ENCODE data around the gene CAMK1D. TPM values are rescaled to one million over a fixed set of nuclear protein-coding genes. Genes with fewer than 3 reads are reported as not detected.

The CAMK1D gene
- total RNA-seq, 2 experiments from 2014 or later = 28.8 to 35.3 TPM

DNA sequence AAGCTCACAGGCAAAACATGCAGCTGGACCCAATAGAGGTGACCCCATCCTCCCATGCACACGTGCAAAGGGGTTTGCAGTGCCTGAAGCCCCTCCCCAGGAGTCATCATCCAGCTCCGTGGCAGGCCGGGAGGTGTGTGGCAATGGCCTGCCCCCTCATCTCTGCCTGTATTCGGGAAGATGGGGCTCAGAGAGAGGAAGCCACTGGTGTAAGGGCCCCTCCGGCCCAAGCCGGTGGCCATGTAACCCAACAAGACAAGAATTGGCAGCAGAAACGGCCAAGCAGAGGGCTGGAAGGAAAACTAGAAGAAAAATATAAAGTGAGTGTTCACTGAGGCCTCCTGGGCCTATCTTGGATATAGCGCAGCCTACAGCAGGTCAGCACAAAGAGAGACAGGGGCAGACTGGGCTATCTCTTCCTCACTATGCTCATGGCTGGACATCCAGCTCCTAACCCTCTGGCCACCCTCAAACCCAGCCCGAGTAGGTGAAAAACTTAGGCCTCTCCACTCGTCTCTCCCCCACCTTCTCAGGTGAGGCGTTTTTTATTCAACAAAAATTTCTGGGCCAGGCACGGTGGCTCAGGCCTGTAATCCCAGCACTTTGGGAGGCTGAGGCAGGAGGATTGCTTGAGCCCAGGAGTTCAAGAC lies 494.1 kb downstream of the CAMK1D start:
- intact Hi-C loops (cut with DNase I, micrococcal nuclease) = no loop called here
- TF ChIP-seq, protein P1, sequence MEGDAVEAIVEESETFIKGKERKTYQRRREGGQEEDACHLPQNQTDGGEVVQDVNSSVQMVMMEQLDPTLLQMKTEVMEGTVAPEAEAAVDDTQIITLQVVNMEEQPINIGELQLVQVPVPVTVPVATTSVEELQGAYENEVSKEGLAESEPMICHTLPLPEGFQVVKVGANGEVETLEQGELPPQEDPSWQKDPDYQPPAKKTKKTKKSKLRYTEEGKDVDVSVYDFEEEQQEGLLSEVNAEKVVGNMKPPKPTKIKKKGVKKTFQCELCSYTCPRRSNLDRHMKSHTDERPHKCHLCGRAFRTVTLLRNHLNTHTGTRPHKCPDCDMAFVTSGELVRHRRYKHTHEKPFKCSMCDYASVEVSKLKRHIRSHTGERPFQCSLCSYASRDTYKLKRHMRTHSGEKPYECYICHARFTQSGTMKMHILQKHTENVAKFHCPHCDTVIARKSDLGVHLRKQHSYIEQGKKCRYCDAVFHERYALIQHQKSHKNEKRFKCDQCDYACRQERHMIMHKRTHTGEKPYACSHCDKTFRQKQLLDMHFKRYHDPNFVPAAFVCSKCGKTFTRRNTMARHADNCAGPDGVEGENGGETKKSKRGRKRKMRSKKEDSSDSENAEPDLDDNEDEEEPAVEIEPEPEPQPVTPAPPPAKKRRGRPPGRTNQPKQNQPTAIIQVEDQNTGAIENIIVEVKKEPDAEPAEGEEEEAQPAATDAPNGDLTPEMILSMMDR (IDR thresholded peaks at IDR 0.05) = no peak
- ATAC-seq (ENCODE audit: poor library complexity) (no peak), DNase-seq (no peak)
- Mint-ChIP-seq H3K4me3 (no peak overlapping the region), H3K27ac (no peak overlapping the region), H3K36me3 (ENCODE audit: low read depth) (no peaks in the 10 kb centered on the region), H3K9me3 (no peaks in the 10 kb centered on the region), H3K4me1 (ENCODE audit: low read depth) (no peaks in the 10 kb centered on the region), H3K27me3 (peaks cover 15% of the 10 kb centered on the region)
- H3K27ac ChIP-seq (ENCODE audit: low read depth in 1 of 2, low read length in 2 of 2) = no peak overlapping the region
- no peaks in the 10 kb centered on the region for H3K4me1 ChIP-seq (ENCODE audit: insufficient read depth, low read length)
- H3K27me3 ChIP-seq (ENCODE audit: control insufficient read depth in 1 of 2, insufficient read depth in 2 of 2, low read length in 2 of 2) = peaks cover 0 to 7% of the 10 kb centered on the region in 2 experiments
- H3K4me3 ChIP-seq (ENCODE audit: low read length) = no peak overlapping the region
- ChIA-PET CTCF (no interaction called here), POLR2A (no interaction called here)
- no peaks in the 10 kb centered on the region for H3K36me3 ChIP-seq (ENCODE audit: insufficient read depth, low read length)
- H3K9me3 ChIP-seq (ENCODE audit: control insufficient read depth in 1 of 2, insufficient read depth in 1 of 2, low read length in 2 of 2) = no peaks in the 10 kb centered on the region

GRCh38 chr10:12844811-12845483 lies 495.6 kb downstream of the CAMK1D start:
- Histone ChIP-seq H3K27me3 (ENCODE audit: control insufficient read depth in 1 of 2, insufficient read depth in 2 of 2, low read length in 2 of 2) (peaks cover 4 to 15% of the 10 kb centered on the region in 2 experiments), H3K27ac (ENCODE audit: low read depth in 1 of 2, low read length in 2 of 2) (no peak overlapping the region), H3K9me3 (ENCODE audit: control insufficient read depth in 1 of 2, insufficient read depth in 1 of 2, low read length in 2 of 2) (no peaks in the 10 kb centered on the region), H3K4me3 (ENCODE audit: low read length) (no peak overlapping the region), H3K36me3 (ENCODE audit: insufficient read depth, low read length) (no peaks in the 10 kb centered on the region), H3K4me1 (ENCODE audit: insufficient read depth, low read length) (no peaks in the 10 kb centered on the region)
- ChIA-PET CTCF (no interaction called here), POLR2A (no interaction called here)
- Mint-ChIP-seq H3K27ac (no peak overlapping the region), H3K36me3 (ENCODE audit: low read depth) (no peaks in the 10 kb centered on the region), H3K9me3 (no peaks in the 10 kb centered on the region), H3K27me3 (peaks cover 31% of the 10 kb centered on the region), H3K4me3 (no peak overlapping the region), H3K4me1 (ENCODE audit: low read depth) (no peaks in the 10 kb centered on the region)
- ATAC-seq (ENCODE audit: poor library complexity) (no peak), DNase-seq (no peak)
- TF ChIP-seq, protein P1 (IDR thresholded peaks at IDR 0.05) = no peak
- intact Hi-C loops (cut with DNase I, micrococcal nuclease) = no loop called here

- intact Hi-C loops (cut with DNase I, micrococcal nuclease) = no loop called here
- no peaks in the 10 kb centered on the region for H3K36me3 Mint-ChIP-seq (ENCODE audit: low read depth)
- H3K4me1 Mint-ChIP-seq (ENCODE audit: low read depth) = no peaks in the 10 kb centered on the region
- no peaks in the 10 kb centered on the region for H3K9me3 Mint-ChIP-seq
- Histone ChIP-seq H3K9me3 (ENCODE audit: control insufficient read depth in 1 of 2, insufficient read depth in 1 of 2, low read length in 2 of 2) (no peaks in the 10 kb centered on the region), H3K4me1 (ENCODE audit: insufficient read depth, low read length) (no peaks in the 10 kb centered on the region), H3K27ac (ENCODE audit: low read depth in 1 of 2, low read length in 2 of 2) (no peak overlapping the region), H3K27me3 (ENCODE audit: control insufficient read depth in 1 of 2, insufficient read depth in 2 of 2, low read length in 2 of 2) (peaks cover 4 to 15% of the 10 kb centered on the region in 2 experiments), H3K4me3 (ENCODE audit: low read length) (no peak overlapping the region), H3K36me3 (ENCODE audit: insufficient read depth, low read length) (no peaks in the 10 kb centered on the region)
- POLR2A ChIA-PET = no interaction called here
- TF ChIP-seq, protein P1 (IDR thresholded peaks at IDR 0.05) = no peak
- no peak overlapping the region for H3K27ac Mint-ChIP-seq
- no peak for DNase-seq
- peaks cover 36% of the 10 kb centered on the region for H3K27me3 Mint-ChIP-seq
- H3K4me3 Mint-ChIP-seq = no peak overlapping the region
- ATAC-seq (ENCODE audit: poor library complexity) = no peak
- CTCF ChIA-PET = no interaction called here
Measured at GRCh38 chr10:12846718-12847117, 497.4 kb downstream of the CAMK1D start.

Measured in CD4-positive, alpha-beta T cell (primary cell).